ENCODE measurements around the gene RPTOR.

GRCh38 chr17:80676564-80676963 is 131.9 kb downstream of the RPTOR start:
- TF ChIP-seq GATA2 (IDR thresholded peaks at IDR 0.05; ENCODE audit: low read depth, low read length): no peak
- TF ChIP-seq GATA3 (IDR thresholded peaks at IDR 0.05; ENCODE audit: low read depth, low read length): no peak
